ENCODE data around the gene CIAO2B.
A peak's percentile ranks its signal among the peaks of the same experiment; 100 is the strongest.
"Not testable (repeated sequence)": the region's sequence is repeated elsewhere in the genome, so short reads cannot be mapped to it uniquely, and the experiment has no call there.

The CIAO2B gene

GRCh38 chr16:66936889-66937554 is 2.8 kb upstream of the CIAO2B start:
- DNase-seq, result no peak

GRCh38 chr16:66936462-66936861 is 2.3 kb upstream of the CIAO2B start:
- DNase-seq, result no peak

DNA sequence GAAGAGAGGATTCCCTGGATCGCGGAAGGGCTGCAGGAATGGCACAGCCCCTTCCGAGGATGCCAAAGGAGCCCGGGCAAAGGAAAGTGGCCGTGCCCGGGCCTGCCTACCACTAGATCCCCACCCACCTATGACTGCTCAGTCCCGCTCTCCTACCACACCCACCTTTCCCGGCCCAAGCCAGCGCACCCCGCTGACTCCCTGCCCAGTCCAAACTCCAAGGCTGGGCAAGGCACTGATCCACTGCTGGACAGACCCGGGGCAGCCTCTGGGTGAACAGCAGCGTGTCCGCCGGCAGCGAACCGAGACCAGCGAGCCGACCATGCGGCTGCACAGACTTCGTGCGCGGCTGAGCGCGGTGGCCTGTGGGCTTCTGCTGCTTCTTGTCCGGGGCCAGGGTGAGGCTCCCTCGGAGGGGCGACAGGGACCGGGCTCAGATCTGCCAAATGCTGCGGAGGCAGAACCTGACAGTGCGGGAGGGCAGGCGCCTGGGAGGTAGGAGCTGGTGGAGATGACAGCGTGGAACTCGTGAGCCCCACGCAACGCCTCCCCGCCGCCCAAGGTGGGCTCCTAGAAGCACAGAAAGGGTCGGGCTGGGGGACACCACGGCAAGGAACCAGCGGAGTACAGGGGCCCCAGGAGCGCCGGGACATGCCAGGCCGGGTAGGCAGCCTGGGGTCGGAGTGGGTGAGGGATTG is 1.3 kb upstream of the CIAO2B start, which contains the start of gene CES2:
Gene CES2 (plus strand): TSS at position 203 of the 698 bp plus-strand sequence. CDS start 120 bp downstream, at position 323.
- DNase-seq, result no peak

- not testable (repeated sequence) for DNase-seq
Observed at GRCh38 chr16:66934839-66935313, 674 bp upstream of the CIAO2B start.

- DNase-seq, result no peak
Observed at GRCh38 chr16:66933776-66934137, 445 bp downstream of the CIAO2B start.

- no peak for DNase-seq
Observed at GRCh38 chr16:66932076-66932475, 2.1 kb downstream of the CIAO2B start.

DNA sequence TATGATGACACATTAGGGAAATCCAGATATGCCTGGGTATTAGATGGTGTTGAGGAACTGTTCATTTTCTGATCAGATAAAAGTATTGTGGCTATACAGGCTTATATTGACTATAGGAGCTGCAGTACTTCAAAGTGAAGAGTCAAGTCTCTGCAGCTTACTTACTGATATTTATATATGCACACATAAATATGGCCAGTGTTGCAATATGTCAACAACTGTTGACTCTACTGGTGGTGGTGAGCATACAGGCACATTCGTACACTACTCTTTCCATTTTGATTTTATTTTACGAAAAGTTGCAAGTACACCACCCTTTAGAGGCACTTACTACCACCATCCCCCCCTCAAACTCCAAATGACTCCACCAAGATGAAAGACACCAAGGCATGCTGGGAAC is 2.5 kb downstream of the CIAO2B start:
- no peak for DNase-seq

DNA sequence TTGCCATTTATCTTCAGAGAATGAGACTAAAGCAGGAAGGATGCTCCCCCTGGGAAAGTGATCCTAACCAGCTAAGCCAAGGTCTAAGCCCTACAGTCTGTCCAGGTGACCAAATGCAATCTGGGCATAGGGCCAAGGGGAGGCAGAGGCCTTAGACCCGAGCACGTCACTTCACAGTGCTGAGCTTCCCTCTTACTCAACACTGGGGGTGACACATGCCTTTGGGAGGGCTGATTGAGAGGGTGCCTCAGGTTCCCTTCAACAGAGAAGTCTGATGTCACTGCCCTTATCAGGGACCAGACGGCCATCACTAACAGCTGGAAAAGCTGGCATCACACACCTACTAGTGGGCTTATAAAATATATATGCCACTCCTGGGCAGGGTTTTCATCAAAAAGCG is 4.0 kb downstream of the CIAO2B start:
- no peak for DNase-seq

GRCh38 chr16:66928702-66929388 is 5.4 kb downstream of the CIAO2B start:
- no peak for DNase-seq

DNA sequence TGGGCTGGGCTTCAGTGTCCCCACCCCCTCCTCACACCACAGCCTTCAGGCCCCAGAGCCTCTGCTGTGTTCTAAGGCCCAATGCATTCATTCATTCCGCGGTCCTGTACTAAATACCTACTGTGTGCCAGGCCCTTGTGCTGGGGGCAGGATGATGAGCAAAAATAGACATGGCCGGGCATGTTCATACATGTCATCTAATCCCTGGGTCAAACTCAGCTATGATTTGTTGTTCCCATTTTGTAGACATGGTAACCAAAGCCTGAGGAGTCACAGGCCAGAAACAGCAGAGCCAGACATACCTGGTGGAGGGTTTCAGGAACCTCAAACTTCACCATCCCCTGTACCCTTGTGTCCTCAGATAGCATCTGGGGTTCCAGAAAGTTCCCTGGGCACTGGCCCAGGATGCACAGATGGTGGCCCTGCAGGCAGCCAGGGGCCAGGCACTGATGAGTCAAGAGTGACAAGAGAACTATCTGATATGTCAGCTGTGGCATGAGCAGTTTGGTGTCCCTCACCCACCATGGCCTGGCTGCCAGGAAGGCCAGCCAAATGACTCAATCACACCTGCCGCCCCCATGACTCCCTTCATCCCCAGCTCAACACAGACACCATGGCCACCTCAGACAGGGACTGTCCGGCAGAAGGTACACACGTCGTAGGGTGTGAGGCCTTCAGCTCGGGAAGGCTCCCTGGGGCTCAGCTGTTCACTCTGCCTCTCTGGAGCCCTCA is 6.1 kb downstream of the CIAO2B start:
- DNase-seq, result no peak

- DNase-seq, result no peak
Observed at GRCh38 chr16:66926961-66927436, 7.2 kb downstream of the CIAO2B start.

DNA sequence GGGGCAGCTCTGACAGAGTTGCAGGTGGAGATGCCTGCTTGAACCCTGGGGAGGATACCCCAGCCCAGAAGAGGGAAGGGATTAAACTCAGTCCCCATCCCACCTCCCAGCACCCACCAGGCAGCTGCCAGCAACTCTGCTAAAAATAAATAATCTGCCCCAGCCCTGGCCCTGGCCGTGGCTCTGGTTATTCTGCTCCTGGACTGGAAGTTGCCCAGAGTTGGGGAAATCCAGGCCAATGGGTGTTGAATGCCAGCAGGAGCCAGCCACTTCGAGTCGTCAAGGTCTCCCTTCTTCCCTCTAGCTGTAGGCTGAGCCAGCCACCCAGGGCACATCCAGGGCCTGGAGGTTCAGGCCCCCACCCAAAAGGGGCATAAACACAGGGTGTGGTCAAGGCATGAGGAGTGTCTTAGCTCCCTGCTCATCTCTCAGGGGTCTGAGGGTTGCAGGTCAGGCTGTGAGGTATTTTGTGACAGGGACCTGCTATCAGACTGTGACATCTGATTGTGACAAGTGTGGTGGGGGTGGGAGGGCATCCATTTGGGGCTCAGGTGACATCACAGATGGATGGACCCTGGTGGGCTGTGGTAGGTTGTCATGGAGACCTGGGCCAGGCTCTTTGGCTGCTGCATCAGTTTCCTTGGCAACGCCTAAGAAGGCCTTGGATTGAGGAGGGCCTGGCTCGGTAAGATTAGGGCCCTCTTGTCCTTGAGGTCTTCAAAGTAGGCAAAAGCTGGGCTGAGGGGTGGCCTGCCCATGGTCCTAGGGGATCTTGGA is 7.8 kb downstream of the CIAO2B start:
- no peak for DNase-seq

DNA sequence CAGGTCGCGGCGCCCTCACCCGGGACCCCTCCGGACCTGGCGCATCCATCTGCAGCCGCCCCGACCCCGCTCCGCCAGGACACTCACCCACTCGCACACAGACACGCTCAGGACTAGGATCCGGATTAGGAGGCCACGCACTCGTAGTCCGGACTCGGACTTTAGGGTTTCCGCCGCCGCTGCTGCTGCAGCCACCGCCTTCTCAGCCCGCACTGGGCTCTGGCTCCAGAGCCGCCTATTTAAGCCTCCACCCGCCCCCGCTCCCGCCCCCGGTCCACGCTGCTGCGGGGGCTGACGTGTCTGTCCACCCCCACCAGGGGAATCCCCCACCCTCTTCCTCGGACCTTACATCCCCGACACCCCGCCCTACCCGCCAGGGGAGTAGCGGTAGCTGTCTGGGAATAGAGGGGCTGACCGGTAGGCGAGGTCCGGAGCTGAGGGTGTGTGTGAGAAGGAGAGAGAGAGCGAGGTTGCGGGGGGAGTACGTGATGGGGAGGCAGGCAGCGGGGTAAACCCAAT is 8.8 kb downstream of the CIAO2B start, which contains the start of gene RRAD:
Gene RRAD (minus strand): TSS at position 214 of the 519 bp plus-strand sequence. CDS start 356 bp downstream, outside the sequence.
- no peak for DNase-seq

- DNase-seq, result no peak
Observed at GRCh38 chr16:66924527-66925321, 9.5 kb downstream of the CIAO2B start.

GRCh38 chr16:66923866-66924265 is 10.3 kb downstream of the CIAO2B start:
- no peak for DNase-seq

DNA sequence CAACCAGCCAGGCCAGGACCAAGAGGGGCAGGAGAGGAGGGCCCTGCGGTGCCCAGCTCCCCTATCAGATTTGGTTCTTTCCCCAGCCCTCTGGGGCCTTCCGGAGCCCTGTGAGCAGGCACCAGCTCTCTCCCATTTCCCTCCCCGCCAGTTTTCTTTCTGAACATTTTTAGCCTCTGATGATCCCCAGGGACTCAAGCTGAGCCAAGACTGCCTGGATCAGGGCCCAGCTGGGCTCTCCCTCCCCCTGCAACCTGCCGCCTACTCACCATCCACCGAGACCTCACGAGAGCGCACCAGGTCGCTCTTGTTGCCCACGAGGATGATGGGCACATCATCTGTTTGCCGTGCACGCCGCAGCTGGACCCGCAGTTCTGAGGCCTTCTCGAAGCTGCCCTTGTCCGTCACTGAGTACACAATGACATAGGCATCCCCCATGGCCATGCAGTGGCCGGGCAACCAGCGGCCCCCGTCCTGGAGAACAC is 10.9 kb downstream of the CIAO2B start:
- DNase-seq, result peak; percentile 87

DNA sequence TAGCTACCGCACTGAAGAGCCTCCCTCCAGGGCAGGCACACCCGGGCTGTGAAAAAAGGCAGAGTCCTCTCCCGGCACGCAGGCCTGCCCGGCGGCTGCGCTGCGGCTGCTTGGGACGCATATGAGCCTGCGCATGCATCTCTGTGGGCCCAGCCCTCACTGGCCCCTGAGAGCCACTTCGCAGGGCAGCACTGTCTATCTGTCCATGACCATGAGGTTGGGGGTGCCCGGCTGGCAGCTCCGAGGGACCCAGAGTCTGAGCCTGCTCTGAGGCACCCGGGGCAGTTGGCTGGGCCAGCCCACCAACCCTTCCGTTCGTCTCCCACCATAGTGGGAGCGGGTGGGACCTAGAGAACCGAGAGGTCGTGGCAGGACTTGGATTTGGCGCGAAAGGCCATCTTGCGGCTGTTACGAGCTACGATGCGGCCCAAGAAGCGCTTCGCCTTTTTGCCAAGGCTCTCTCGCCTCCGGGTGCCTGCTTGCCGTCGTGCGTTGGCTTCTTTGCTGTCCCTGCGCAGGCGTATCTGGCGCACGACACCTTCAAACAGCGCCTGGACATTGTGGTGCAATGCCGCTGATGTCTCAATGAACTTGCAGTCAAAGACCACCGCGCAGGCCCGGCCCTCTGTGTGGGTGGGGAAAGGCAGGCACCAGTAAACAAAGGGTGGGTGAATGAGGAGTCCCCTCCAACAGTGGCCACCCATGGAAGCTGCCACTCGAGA is 12.3 kb downstream of the CIAO2B start:
- DNase-seq, result no peak

- no peak for DNase-seq
Observed at GRCh38 chr16:66920924-66921680, 13.1 kb downstream of the CIAO2B start.

DNA sequence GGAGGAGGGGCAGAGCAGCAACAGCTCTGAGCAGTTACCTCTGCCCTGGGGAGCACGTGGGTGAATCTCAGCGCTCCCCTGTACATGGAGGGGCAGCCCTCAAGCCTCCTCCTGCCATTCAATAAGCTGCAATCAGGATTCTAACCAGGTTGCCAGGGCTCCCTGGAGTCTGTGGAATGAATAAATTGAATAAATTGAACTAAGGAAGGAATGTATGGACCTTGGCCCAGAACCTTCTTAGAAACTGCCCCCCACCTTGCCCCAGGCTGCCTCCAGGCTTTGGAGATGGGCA is 14.0 kb downstream of the CIAO2B start:
- no peak for DNase-seq
